ENCODE measurements around the gene MYO7B.

- no peak for TF ChIP-seq POLR2AphosphoS5 (IDR thresholded peaks at IDR 0.05; ENCODE audit: borderline replicate concordance, low read depth, low read length)
- no peak for TF ChIP-seq EZH2 (IDR thresholded peaks at IDR 0.05)
These were observed 51.3 kb downstream of the MYO7B start for GRCh38 chr2:127586746-127587295.

Data from SK-N-MC (cell line).